ENCODE data around the gene PLCXD1.

DNA sequence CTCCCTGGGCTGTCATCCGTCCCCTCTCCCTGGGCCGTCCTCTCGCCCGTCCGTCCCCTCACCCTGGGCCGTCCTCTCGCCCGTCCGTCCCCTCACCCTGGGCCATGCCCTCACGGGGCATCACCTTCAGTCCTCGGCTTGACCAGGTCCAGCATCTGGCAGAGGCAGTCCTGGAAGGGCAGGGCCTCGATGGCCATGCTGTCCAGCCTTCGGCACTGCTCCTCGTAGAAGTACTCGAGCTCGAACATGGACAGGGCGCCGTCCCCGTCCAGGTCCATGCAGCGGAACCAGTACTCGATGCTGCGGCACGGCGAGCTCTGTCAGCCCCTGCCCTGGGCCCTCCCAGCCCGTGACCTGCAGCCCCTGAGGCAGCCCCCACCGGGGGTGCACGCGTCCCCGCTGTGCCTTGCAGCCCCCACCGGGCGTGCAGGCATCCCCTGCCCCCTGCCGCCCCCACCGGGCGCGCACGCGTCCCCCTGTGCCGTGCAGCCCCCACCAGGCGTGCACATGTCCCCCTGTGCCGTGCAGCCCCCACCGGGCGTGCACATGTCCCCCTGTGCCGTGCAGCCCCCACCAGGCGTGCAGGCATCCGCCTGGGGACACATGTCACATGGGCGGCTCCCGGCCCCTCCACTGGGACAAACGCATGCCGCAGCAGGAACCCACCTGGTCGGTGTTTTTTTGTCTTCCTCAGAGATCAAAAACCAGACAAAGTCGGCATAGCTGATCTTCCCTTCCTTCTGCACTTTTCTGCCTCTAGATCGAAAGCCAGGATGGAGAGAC is 59.7 kb downstream of the PLCXD1 start:
- TF ChIP-seq, protein P1, sequence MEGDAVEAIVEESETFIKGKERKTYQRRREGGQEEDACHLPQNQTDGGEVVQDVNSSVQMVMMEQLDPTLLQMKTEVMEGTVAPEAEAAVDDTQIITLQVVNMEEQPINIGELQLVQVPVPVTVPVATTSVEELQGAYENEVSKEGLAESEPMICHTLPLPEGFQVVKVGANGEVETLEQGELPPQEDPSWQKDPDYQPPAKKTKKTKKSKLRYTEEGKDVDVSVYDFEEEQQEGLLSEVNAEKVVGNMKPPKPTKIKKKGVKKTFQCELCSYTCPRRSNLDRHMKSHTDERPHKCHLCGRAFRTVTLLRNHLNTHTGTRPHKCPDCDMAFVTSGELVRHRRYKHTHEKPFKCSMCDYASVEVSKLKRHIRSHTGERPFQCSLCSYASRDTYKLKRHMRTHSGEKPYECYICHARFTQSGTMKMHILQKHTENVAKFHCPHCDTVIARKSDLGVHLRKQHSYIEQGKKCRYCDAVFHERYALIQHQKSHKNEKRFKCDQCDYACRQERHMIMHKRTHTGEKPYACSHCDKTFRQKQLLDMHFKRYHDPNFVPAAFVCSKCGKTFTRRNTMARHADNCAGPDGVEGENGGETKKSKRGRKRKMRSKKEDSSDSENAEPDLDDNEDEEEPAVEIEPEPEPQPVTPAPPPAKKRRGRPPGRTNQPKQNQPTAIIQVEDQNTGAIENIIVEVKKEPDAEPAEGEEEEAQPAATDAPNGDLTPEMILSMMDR (IDR thresholded peaks at IDR 0.05): no peak
- TF ChIP-seq, protein P2, sequence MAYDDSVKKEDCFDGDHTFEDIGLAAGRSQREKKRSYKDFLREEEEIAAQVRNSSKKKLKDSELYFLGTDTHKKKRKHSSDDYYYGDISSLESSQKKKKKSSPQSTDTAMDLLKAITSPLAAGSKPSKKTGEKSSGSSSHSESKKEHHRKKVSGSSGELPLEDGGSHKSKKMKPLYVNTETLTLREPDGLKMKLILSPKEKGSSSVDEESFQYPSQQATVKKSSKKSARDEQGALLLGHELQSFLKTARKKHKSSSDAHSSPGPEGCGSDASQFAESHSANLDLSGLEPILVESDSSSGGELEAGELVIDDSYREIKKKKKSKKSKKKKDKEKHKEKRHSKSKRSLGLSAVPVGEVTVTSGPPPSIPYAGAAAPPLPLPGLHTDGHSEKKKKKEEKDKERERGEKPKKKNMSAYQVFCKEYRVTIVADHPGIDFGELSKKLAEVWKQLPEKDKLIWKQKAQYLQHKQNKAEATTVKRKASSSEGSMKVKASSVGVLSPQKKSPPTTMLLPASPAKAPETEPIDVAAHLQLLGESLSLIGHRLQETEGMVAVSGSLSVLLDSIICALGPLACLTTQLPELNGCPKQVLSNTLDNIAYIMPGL (CRISPR knock-in tag; IDR thresholded peaks at IDR 0.05; ENCODE audit: borderline replicate concordance): no peak
- TF ChIP-seq RAD21 (conservative IDR thresholded peaks at IDR 0.05 in 1 of 2, IDR thresholded peaks at IDR 0.05 in 1 of 2): no peak

Measured in A549 (cell line).